GM23338 (cell line): ENCODE data around the gene CHN1. TPM values are rescaled to one million over a fixed set of nuclear protein-coding genes. Genes with fewer than 3 reads are reported as not detected.

Experiments
- ATAC-seq: fragments of 200-7000 bp; cut with Tn5 transposase; 3 replicates; pipeline ENCODE4 v1.9.1; 2020
- DNase-seq: peaks from one replicate; pipeline ENCODE4 v3.0.0-alpha.2; 2015; ENCODE audit warnings: low spot score
- H2AFZ ChIP-seq: fragments of 200-600 bp; sonication (generic); 2 replicates; pipeline ENCODE4 v1.8.0; 2016; ENCODE audit warnings: antibody characterized with exemption, mild to moderate bottlenecking, moderate library complexity
- H3F3A ChIP-seq: fragments of 200-600 bp; sonication (generic); replicated peaks from 2 replicates; pipeline ENCODE4 v1.8.0; 2017; ENCODE audit warnings: antibody characterized with exemption, mixed run types, low read depth
- H3K27ac ChIP-seq: fragments of 200-600 bp; sonication (generic); 2 replicates; pipeline ENCODE4 v1.6.1; 2016; ENCODE audit warnings: low read depth
- H3K27me3 ChIP-seq: fragments of 200-600 bp; sonication (generic); 2 replicates; pipeline ENCODE4 v1.8.0; 2016; ENCODE audit warnings: mild to moderate bottlenecking, mixed run types, moderate library complexity; ENCODE audit not compliant: insufficient read depth
- H3K36me3 ChIP-seq: fragments of 200-600 bp; sonication (generic); 2 replicates; pipeline ENCODE4 v1.8.0; 2016; ENCODE audit warnings: mild to moderate bottlenecking; ENCODE audit not compliant: insufficient read depth
- H3K4me1 ChIP-seq: fragments of 200-600 bp; sonication (generic); 2 replicates; pipeline ENCODE4 v1.8.0; 2016; ENCODE audit warnings: mild to moderate bottlenecking, moderate library complexity; ENCODE audit not compliant: insufficient read depth
- H3K4me2 ChIP-seq: fragments of 200-600 bp; sonication (generic); 2 replicates; pipeline ENCODE4 v1.7.1; 2017; ENCODE audit warnings: mixed run types
- H3K4me3 ChIP-seq: fragments of 200-600 bp; sonication (generic); 2 replicates; pipeline ENCODE4 v1.6.1; 2016; ENCODE audit warnings: mixed run types
- H3K79me2 ChIP-seq: fragments of 200-600 bp; sonication (generic); replicated peaks from 2 replicates; pipeline ENCODE4 v1.8.0; 2017; ENCODE audit warnings: mild to moderate bottlenecking; ENCODE audit not compliant: insufficient read depth
- H3K9me2 ChIP-seq: fragments of 200-600 bp; sonication (generic); 2 replicates; pipeline ENCODE4 v1.8.0; 2017; ENCODE audit not compliant: insufficient read depth
- H4K20me1 ChIP-seq: fragments of 200-600 bp; sonication (generic); replicated peaks from 2 replicates; pipeline ENCODE4 v1.8.0; 2017; ENCODE audit warnings: mild to moderate bottlenecking; ENCODE audit not compliant: insufficient read depth
- H3K27ac Mint-ChIP-seq: 2 replicates; pipeline ENCODE4 v1.8.0; 2020; ENCODE audit warnings: inconsistent platforms, mild to moderate bottlenecking, moderate library complexity, mixed read lengths
- H3K27me3 Mint-ChIP-seq: 3 replicates; pipeline ENCODE4 v1.8.0; 2022; ENCODE audit warnings: low read depth, mild to moderate bottlenecking, moderate library complexity, mixed read lengths, inconsistent platforms; ENCODE audit not compliant: insufficient read depth, poor library complexity
- H3K36me3 Mint-ChIP-seq: 3 replicates; pipeline ENCODE4 v1.8.0; 2021; ENCODE audit warnings: low read depth, mild to moderate bottlenecking, inconsistent platforms, moderate library complexity, mixed read lengths
- H3K4me1 Mint-ChIP-seq: 3 replicates; pipeline ENCODE4 v1.8.0; 2020; ENCODE audit warnings: mild to moderate bottlenecking, inconsistent platforms, mixed read lengths
- H3K4me3 Mint-ChIP-seq: 3 replicates; pipeline ENCODE4 v1.8.0; 2021; ENCODE audit warnings: moderate library complexity, mild to moderate bottlenecking, inconsistent platforms, mixed read lengths
- H3K9me3 Mint-ChIP-seq: 3 replicates; pipeline ENCODE4 v1.8.0; 2020; ENCODE audit warnings: moderate library complexity, mild to moderate bottlenecking, inconsistent platforms, mixed read lengths
- CREB1 ChIP-seq: fragments of 250-450 bp; sonication (Bioruptor Pico); IDR thresholded peaks from 2 replicates; pipeline ENCODE4 v1.5.0; 2020; ENCODE audit warnings: low read depth, mild to moderate bottlenecking, moderate library complexity
- ZNF114 ChIP-seq: fragments of 250-450 bp; sonication (Bioruptor Pico); IDR thresholded peaks from 2 replicates; pipeline ENCODE4 v1.5.0; 2020; ENCODE audit warnings: mild to moderate bottlenecking, moderate library complexity
- ZNF331 ChIP-seq: fragments of 250-450 bp; sonication (Bioruptor Pico); IDR thresholded peaks from 2 replicates; pipeline ENCODE4 v1.5.0; 2020; ENCODE audit warnings: low read depth, mild to moderate bottlenecking, moderate library complexity
- polyA plus RNA-seq: library from polyadenylated mRNA; unstranded; fragments of >200 nt; fragmentation: Nextera tagmentation; extraction: Ambion mirVana; gene quantifications from 2 replicates; pipeline ENCODE4 v1.2.1, GENCODE V29; 2016
- total RNA-seq: library from RNA; depleted of rRNA; stranded (reverse); fragments of >200 nt; shearing (Covaris generic); gene quantifications from 2 replicates; pipeline ENCODE4 v1.2.3, GENCODE V29; 2014
- TF ChIP-seq, protein P1 (sequence below): fragments of 250-450 bp; sonication (Bioruptor Pico); IDR thresholded peaks from 2 replicates; pipeline ENCODE4 v1.5.0; 2020; ENCODE audit warnings: mild to moderate bottlenecking, moderate library complexity
- TF ChIP-seq, protein P2 (sequence below): IDR thresholded peaks from one replicate; pipeline ENCODE4 v1.6.1; 2018; ENCODE audit warnings: antibody characterized with exemption; ENCODE audit not compliant: unreplicated experiment
- TF ChIP-seq, protein P3 (sequence below): IDR thresholded peaks from 2 replicates; pipeline ENCODE4 v1.6.1; 2016; ENCODE audit warnings: antibody characterized with exemption

CHN1 gene
- total and polyA plus RNA-seq, 2 experiments from 2014 or later: 28.1 to 36.5 TPM

DNA sequence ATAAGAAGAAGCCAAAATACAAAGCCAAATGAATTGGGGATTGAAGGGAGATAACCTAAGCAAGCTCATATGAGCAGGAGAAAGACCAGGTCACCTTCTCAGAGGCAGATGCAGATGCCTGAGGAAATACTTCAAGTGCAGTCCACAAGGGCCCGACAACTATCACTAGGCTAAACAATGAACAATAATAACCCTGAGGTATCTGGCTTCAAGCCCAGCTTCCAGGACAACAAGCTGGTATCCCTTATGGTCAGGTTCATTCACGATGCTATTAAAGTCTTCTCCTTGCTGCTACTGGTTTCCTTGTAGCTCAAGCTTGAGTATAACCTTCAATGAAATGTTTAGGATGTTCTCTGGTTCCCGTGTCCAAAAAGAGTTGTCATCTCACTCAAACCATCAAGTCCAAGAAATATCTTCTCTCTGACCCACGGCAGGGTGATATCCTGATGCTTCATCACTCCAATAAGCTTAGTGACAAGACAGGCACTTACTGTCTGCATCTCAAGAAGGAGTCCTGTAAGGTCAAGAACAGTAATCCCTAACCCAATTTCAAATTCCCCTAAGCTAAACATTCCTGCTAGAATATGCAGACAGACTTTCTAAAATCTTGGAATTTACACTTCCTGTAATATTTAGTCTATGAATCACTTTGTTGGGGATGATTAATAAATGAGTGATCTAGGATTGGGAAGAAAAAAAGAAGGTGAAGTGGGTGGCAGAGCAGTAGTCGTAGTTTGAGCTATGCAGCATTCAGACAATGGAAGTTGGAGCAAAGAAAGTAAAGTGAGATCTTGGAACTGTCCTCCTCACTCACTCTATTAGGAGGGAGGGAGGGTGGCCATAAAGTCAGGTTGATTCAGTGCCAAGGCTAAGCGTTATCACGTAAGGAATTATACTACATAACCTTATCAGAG is 33.1 kb downstream of the CHN1 start (continued):
- TF ChIP-seq, protein P1, sequence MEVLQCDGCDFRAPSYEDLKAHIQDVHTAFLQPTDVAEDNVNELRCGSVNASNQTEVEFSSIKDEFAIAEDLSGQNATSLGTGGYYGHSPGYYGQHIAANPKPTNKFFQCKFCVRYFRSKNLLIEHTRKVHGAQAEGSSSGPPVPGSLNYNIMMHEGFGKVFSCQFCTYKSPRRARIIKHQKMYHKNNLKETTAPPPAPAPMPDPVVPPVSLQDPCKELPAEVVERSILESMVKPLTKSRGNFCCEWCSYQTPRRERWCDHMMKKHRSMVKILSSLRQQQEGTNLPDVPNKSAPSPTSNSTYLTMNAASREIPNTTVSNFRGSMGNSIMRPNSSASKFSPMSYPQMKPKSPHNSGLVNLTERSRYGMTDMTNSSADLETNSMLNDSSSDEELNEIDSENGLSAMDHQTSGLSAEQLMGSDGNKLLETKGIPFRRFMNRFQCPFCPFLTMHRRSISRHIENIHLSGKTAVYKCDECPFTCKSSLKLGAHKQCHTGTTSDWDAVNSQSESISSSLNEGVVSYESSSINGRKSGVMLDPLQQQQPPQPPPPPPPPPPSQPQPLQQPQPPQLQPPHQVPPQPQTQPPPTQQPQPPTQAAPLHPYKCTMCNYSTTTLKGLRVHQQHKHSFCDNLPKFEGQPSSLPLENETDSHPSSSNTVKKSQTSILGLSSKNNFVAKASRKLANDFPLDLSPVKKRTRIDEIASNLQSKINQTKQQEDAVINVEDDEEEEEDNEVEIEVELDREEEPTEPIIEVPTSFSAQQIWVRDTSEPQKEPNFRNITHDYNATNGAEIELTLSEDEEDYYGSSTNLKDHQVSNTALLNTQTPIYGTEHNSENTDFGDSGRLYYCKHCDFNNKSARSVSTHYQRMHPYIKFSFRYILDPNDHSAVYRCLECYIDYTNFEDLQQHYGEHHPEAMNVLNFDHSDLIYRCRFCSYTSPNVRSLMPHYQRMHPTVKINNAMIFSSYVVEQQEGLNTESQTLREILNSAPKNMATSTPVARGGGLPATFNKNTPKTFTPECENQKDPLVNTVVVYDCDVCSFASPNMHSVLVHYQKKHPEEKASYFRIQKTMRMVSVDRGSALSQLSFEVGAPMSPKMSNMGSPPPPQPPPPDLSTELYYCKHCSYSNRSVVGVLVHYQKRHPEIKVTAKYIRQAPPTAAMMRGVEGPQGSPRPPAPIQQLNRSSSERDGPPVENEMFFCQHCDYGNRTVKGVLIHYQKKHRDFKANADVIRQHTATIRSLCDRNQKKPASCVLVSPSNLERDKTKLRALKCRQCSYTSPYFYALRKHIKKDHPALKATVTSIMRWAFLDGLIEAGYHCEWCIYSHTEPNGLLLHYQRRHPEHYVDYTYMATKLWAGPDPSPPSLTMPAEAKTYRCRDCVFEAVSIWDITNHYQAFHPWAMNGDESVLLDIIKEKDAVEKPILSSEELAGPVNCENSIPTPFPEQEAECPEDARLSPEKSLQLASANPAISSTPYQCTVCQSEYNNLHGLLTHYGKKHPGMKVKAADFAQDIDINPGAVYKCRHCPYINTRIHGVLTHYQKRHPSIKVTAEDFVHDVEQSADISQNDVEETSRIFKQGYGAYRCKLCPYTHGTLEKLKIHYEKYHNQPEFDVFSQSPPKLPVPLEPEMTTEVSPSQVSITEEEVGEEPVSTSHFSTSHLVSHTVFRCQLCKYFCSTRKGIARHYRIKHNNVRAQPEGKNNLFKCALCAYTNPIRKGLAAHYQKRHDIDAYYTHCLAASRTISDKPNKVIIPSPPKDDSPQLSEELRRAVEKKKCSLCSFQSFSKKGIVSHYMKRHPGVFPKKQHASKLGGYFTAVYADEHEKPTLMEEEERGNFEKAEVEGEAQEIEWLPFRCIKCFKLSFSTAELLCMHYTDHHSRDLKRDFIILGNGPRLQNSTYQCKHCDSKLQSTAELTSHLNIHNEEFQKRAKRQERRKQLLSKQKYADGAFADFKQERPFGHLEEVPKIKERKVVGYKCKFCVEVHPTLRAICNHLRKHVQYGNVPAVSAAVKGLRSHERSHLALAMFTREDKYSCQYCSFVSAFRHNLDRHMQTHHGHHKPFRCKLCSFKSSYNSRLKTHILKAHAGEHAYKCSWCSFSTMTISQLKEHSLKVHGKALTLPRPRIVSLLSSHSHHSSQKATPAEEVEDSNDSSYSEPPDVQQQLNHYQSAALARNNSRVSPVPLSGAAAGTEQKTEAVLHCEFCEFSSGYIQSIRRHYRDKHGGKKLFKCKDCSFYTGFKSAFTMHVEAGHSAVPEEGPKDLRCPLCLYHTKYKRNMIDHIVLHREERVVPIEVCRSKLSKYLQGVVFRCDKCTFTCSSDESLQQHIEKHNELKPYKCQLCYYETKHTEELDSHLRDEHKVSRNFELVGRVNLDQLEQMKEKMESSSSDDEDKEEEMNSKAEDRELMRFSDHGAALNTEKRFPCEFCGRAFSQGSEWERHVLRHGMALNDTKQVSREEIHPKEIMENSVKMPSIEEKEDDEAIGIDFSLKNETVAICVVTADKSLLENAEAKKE: no peak

GRCh38 chr2:174970092-174970491 is 35.1 kb downstream of the CHN1 start:
- no peaks in the 10 kb centered on the region; the same call in 2 of the 3 replicates for H3K9me3 Mint-ChIP-seq
- Histone ChIP-seq H3F3A (no peaks in the 10 kb centered on the region), H4K20me1 (no peaks in the 10 kb centered on the region), H3K79me2 (peaks cover 90% of the 10 kb centered on the region), H3K4me2 (no peak overlapping the region), H3K9me2 (no peaks in the 10 kb centered on the region), H3K36me3 (no peaks in the 10 kb centered on the region), H3K27me3 (no peaks in the 10 kb centered on the region), H3K4me1 (peaks cover 65% of the 10 kb centered on the region), H3K4me3 (no peak overlapping the region), H2AFZ (no peak overlapping the region), H3K27ac (no peak overlapping the region)
- no peak overlapping the region for H3K4me3 Mint-ChIP-seq
- peaks cover 24% of the 10 kb centered on the region for H3K36me3 Mint-ChIP-seq
- H3K27ac Mint-ChIP-seq: no peak overlapping the region
- DNase-seq: no peak
- H3K4me1 Mint-ChIP-seq: peaks cover 57% of the 10 kb centered on the region
- H3K27me3 Mint-ChIP-seq: peaks cover 2% of the 10 kb centered on the region
- ATAC-seq: no peak
- TF ChIP-seq ZNF331 (no peak), ZNF114 (CRISPR knock-in tag) (no peak), CREB1 (CRISPR knock-in tag) (no peak)
- TF ChIP-seq, protein P2, sequence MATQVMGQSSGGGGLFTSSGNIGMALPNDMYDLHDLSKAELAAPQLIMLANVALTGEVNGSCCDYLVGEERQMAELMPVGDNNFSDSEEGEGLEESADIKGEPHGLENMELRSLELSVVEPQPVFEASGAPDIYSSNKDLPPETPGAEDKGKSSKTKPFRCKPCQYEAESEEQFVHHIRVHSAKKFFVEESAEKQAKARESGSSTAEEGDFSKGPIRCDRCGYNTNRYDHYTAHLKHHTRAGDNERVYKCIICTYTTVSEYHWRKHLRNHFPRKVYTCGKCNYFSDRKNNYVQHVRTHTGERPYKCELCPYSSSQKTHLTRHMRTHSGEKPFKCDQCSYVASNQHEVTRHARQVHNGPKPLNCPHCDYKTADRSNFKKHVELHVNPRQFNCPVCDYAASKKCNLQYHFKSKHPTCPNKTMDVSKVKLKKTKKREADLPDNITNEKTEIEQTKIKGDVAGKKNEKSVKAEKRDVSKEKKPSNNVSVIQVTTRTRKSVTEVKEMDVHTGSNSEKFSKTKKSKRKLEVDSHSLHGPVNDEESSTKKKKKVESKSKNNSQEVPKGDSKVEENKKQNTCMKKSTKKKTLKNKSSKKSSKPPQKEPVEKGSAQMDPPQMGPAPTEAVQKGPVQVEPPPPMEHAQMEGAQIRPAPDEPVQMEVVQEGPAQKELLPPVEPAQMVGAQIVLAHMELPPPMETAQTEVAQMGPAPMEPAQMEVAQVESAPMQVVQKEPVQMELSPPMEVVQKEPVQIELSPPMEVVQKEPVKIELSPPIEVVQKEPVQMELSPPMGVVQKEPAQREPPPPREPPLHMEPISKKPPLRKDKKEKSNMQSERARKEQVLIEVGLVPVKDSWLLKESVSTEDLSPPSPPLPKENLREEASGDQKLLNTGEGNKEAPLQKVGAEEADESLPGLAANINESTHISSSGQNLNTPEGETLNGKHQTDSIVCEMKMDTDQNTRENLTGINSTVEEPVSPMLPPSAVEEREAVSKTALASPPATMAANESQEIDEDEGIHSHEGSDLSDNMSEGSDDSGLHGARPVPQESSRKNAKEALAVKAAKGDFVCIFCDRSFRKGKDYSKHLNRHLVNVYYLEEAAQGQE: no peak
- TF ChIP-seq, protein P3, sequence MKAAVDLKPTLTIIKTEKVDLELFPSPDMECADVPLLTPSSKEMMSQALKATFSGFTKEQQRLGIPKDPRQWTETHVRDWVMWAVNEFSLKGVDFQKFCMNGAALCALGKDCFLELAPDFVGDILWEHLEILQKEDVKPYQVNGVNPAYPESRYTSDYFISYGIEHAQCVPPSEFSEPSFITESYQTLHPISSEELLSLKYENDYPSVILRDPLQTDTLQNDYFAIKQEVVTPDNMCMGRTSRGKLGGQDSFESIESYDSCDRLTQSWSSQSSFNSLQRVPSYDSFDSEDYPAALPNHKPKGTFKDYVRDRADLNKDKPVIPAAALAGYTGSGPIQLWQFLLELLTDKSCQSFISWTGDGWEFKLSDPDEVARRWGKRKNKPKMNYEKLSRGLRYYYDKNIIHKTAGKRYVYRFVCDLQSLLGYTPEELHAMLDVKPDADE: no peak
